Endothelial cell (in vitro differentiated cells): ENCODE data around the gene TBX5. TPM values are rescaled to one million over a fixed set of nuclear protein-coding genes. Genes with fewer than 3 reads are reported as not detected.

Experiments
- DNase-seq: peaks from one replicate; pipeline ENCODE4 v3.0.0; 2021; ENCODE audit warnings: low spot score
- H3K27ac Mint-ChIP-seq: one replicate; pipeline ENCODE4 v1.8.0; 2021; ENCODE audit warnings: mixed read lengths, inconsistent platforms; ENCODE audit not compliant: unreplicated experiment
- H3K27me3 Mint-ChIP-seq: one replicate; pipeline ENCODE4 v1.8.0; 2021; ENCODE audit warnings: mild to moderate bottlenecking, moderate library complexity, mixed read lengths, inconsistent platforms; ENCODE audit not compliant: unreplicated experiment
- H3K36me3 Mint-ChIP-seq: one replicate; pipeline ENCODE4 v1.8.0; 2021; ENCODE audit warnings: mild to moderate bottlenecking, low read depth, mixed read lengths, inconsistent platforms; ENCODE audit not compliant: unreplicated experiment
- H3K4me1 Mint-ChIP-seq: one replicate; pipeline ENCODE4 v1.8.0; 2021; ENCODE audit warnings: mild to moderate bottlenecking, mixed read lengths, inconsistent platforms; ENCODE audit not compliant: unreplicated experiment
- H3K4me3 Mint-ChIP-seq: one replicate; pipeline ENCODE4 v1.8.0; 2021; ENCODE audit warnings: mild to moderate bottlenecking, mixed read lengths, inconsistent platforms; ENCODE audit not compliant: unreplicated experiment
- H3K9me3 Mint-ChIP-seq: one replicate; pipeline ENCODE4 v1.8.0; 2021; ENCODE audit warnings: mixed read lengths, inconsistent platforms; ENCODE audit not compliant: unreplicated experiment
- total RNA-seq: library from RNA; stranded (reverse); fragmentation: NEBNext Ultra II Directional; extraction: Animal tissue kit (Norgen Biotek cat#: 25700); gene quantifications from one replicate; pipeline ENCODE4 v1.2.1, GENCODE V29; 2021; ENCODE audit not compliant: unreplicated experiment
- TF ChIP-seq, protein P1 (sequence below): fragments of 200-600 bp; sonication (generic); IDR thresholded peaks from one replicate; pipeline ENCODE4 v1.5.0; 2021; ENCODE audit warnings: antibody characterized with exemption; ENCODE audit not compliant: unreplicated experiment

TBX5 gene
- total RNA-seq, 1 donor from 2014 or later = 0.38 TPM

DNA sequence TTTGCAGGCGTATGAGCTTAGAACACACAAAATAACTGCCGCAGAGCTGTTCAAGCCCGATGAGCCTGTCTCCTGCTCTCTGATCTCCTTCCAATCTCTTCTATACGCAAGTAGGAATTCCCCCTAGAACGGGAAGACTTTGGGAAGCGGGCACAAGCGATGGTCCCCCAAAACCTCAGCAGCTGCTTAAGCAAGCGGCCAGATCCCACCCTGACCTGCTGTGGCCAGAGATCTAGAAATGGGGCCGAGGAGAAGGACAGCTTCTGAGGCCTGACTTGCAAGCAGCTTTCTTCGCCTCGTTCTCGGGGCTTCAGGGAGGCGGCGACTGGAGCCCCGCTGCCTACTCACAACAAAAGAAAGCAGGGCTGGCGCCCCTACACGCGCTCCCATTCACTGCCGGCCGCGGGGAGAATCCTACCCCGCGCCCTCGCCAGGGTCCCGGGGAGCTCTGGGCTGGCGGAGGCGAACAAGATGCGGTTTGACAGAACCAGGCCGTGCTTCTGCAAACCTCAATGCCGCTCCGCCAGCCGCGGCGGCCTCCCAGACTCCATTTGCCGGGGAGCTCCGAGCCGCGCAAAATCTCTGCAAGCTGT lies 922 bp downstream of the TBX5 start:
- Mint-ChIP-seq H3K4me3 (no peak overlapping the region), H3K9me3 (no peaks in the 10 kb centered on the region), H3K27me3 (peaks cover 47% of the 10 kb centered on the region), H3K4me1 (peaks cover 23% of the 10 kb centered on the region), H3K27ac (no peak overlapping the region), H3K36me3 (no peaks in the 10 kb centered on the region)
- TF ChIP-seq, protein P1, sequence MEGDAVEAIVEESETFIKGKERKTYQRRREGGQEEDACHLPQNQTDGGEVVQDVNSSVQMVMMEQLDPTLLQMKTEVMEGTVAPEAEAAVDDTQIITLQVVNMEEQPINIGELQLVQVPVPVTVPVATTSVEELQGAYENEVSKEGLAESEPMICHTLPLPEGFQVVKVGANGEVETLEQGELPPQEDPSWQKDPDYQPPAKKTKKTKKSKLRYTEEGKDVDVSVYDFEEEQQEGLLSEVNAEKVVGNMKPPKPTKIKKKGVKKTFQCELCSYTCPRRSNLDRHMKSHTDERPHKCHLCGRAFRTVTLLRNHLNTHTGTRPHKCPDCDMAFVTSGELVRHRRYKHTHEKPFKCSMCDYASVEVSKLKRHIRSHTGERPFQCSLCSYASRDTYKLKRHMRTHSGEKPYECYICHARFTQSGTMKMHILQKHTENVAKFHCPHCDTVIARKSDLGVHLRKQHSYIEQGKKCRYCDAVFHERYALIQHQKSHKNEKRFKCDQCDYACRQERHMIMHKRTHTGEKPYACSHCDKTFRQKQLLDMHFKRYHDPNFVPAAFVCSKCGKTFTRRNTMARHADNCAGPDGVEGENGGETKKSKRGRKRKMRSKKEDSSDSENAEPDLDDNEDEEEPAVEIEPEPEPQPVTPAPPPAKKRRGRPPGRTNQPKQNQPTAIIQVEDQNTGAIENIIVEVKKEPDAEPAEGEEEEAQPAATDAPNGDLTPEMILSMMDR = no peak
- DNase-seq = no peak

DNA sequence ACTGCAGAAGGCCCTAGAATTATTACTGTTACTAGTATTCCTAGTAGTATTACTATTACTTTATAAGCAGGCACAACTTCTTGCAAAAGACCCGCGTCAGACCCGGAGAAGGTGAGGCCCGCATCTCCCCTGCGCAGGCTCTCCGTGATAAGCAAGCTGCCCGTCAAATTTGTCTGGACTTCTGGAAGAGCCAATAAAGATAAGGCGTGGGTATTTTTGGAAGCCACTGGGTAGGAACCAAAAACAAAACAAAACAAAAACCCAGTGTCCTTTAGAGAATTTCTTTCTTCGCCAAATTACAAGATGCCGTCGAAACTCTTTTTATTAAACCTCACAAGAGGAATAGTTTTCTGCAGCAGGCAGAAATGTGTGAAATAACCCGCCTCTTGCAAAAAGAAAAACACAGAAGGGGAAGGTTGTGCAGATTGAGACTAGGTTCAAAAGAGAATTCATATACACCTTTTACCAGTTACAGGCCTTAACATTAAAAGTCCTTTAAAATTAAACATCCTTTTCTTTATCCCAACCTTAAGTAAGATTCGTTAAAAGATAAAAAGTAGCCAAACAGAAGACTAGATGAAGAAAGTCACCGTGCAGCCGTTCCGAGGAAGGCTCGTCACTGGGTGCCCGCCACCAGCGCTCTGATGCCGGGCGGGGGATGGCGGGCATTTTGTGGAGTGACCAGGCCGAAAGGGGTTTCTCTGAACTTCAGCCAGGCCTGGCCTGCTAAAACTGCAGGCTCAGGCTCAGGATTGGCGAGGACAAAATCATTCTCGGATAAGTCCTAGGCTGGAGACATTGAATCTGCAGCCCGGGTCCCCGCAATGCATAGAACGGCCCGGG lies 1.6 kb downstream of the TBX5 start:
- no peak overlapping the region for H3K27ac Mint-ChIP-seq
- H3K4me1 Mint-ChIP-seq = peaks cover 20% of the 10 kb centered on the region
- no peak for DNase-seq
- TF ChIP-seq, protein P1 = no peak
- no peaks in the 10 kb centered on the region for H3K36me3 Mint-ChIP-seq
- H3K4me3 Mint-ChIP-seq = no peak overlapping the region
- peaks cover 44% of the 10 kb centered on the region for H3K27me3 Mint-ChIP-seq
- H3K9me3 Mint-ChIP-seq = no peaks in the 10 kb centered on the region

DNA sequence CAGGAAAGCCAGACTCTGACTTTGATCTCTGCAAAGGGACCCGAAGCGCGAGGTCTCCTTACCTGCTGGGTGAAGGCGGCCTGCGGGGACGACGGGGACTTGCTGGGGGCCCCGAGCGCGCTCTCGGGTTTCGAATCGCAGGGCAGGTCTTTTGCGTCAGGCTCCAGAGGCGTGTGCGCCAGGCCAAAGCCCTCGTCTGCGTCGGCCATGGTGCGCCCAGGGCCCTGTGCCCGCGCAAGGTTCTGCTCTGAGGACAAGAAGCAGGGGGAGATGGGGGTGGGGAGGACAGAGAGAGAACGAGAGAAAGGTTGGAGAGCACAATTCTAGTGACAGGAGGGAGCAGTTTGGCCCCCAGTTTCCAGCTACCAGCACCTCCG lies 2.3 kb downstream of the TBX5 start:
- H3K36me3 Mint-ChIP-seq = no peaks in the 10 kb centered on the region
- peaks cover 20% of the 10 kb centered on the region for H3K4me1 Mint-ChIP-seq
- H3K4me3 Mint-ChIP-seq = no peak overlapping the region
- peaks cover 42% of the 10 kb centered on the region for H3K27me3 Mint-ChIP-seq
- no peak for DNase-seq
- no peaks in the 10 kb centered on the region for H3K9me3 Mint-ChIP-seq
- TF ChIP-seq, protein P1 = no peak
- no peak overlapping the region for H3K27ac Mint-ChIP-seq

GRCh38 chr12:114403011-114403689 lies 2.8 kb downstream of the TBX5 start:
- Mint-ChIP-seq H3K9me3 (no peaks in the 10 kb centered on the region), H3K36me3 (no peaks in the 10 kb centered on the region), H3K4me3 (peak overlapping the region; percentile 57), H3K27ac (no peak overlapping the region), H3K27me3 (peaks cover 44% of the 10 kb centered on the region), H3K4me1 (peaks cover 23% of the 10 kb centered on the region)
- peak; percentile 71 for DNase-seq
- TF ChIP-seq, protein P1 = peak; percentile 44
